A549 (cell line): Measurements from ENCODE around the gene SYCE3. TPM values are rescaled to one million over a fixed set of nuclear protein-coding genes. Genes with fewer than 3 reads are reported as not detected.

Experiments used
- ATAC-seq, 2 experiments: fragments of 200-7000 bp in 1 of 2; fragments of >200 bp in 1 of 2; cut with Nextera tagmentation in 1 of 2; cut with Tn5 transposase in 1 of 2; 3 replicates each; pipeline versions ENCODE4 v1.8.0 to v1.9.1; 2018 to 2020; ENCODE audit warnings: mild to moderate bottlenecking in 1 of 2, moderate library complexity in 1 of 2
- CTCF ChIA-PET: fragments of 300-600 bp; sonication (Branson Sonifier 250); formaldehyde crosslinking; extraction: SDS; loops from one replicate; lab custom pipeline; 2021; ENCODE audit warnings: antibody characterized with exemption, inconsistent platforms; lab: Yijun Ruan, JAX
- POLR2A ChIA-PET: fragments of 350-600 bp; formaldehyde crosslinking; extraction: SDS; loops from one replicate; lab custom pipeline; 2021; ENCODE audit warnings: antibody characterized with exemption, inconsistent platforms; lab: Yijun Ruan, JAX
- DNase-seq, 2 experiments: peaks; one replicate each; pipeline versions ENCODE4 v3.0.0 to v3.0.0-alpha.2; 2011 to 2016; ENCODE audit warnings: low read depth in 1 of 2, low spot score in 1 of 2
- FAIRE-seq: peaks from 2 replicates; lab custom pipeline; 2011; peaks lifted over from hg19 to GRCh38; lab: Jason Lieb, UNC
- H3K27ac ChIP-seq, 2 experiments: fragments of >200 bp; sonication (Bioruptor Twin); formaldehyde crosslinking; 3 replicates each; pipeline ENCODE4 v1.5.1; 2016 to 2017
- H3K4me1 ChIP-seq: fragments of >200 bp; sonication (Bioruptor Twin); formaldehyde crosslinking; 3 replicates; pipeline ENCODE4 v1.6.1; 2016
- H3K4me2 ChIP-seq: fragments of >200 bp; sonication (Bioruptor Twin); formaldehyde crosslinking; 3 replicates; pipeline ENCODE4 v1.6.1; 2016
- H3K4me3 ChIP-seq: fragments of >200 bp; sonication (Bioruptor Twin); formaldehyde crosslinking; 3 replicates; pipeline ENCODE4 v1.5.1; 2016
- H3K9me3 ChIP-seq: fragments of >200 bp; sonication (Bioruptor Twin); formaldehyde crosslinking; 3 replicates; pipeline ENCODE4 v1.6.1; 2016
- BHLHE40 ChIP-seq: IDR thresholded peaks from 2 replicates; pipeline ENCODE4 v1.6.1; 2012; ENCODE audit warnings: low read depth, low read length, inconsistent platforms
- EHMT2 ChIP-seq: fragments of 200-600 bp; sonication (generic); IDR thresholded peaks from 2 replicates; pipeline ENCODE4 v1.6.1; 2016; ENCODE audit warnings: antibody characterized with exemption, low read depth, mild to moderate bottlenecking, moderate library complexity
- ELK1 ChIP-seq: fragments of 150-350 bp; IDR thresholded peaks from 2 replicates; pipeline ENCODE4 v1.6.1; 2014; ENCODE audit warnings: low read depth, mild to moderate bottlenecking, low read length
- ESRRA ChIP-seq: fragments of 150-350 bp; IDR thresholded peaks from 2 replicates; pipeline ENCODE4 v1.6.1; 2014; ENCODE audit warnings: mild to moderate bottlenecking, low read length, borderline replicate concordance
- FOSB ChIP-seq: fragments of 250-450 bp; sonication (Bioruptor Pico); IDR thresholded peaks from 2 replicates; pipeline ENCODE4 v1.5.0; 2020; ENCODE audit warnings: mild to moderate bottlenecking, moderate library complexity
- FOSL2 ChIP-seq, 2 experiments: fragments of 450-650 bp in 1 of 2; fragments of >200 bp in 1 of 2; sonication (Bioruptor Twin) in 1 of 2; formaldehyde crosslinking; IDR thresholded peaks; 2 replicates each; pipeline versions ENCODE4 v1.5.0 to v1.6.1; 2016 to 2020; ENCODE audit warnings: mild to moderate bottlenecking in 1 of 2, moderate library complexity in 1 of 2
- HES2 ChIP-seq: fragments of >200 bp; sonication (Bioruptor Twin); formaldehyde crosslinking; IDR thresholded peaks from 2 replicates; pipeline ENCODE4 v1.6.1; 2016
- HEYL ChIP-seq: fragments of 250-450 bp; sonication (Bioruptor Pico); IDR thresholded peaks from 2 replicates; pipeline ENCODE4 v1.8.0; 2021; ENCODE audit warnings: mild to moderate bottlenecking, moderate library complexity
- HOXB13 ChIP-seq: fragments of 250-450 bp; sonication (Bioruptor Pico); IDR thresholded peaks from 2 replicates; pipeline ENCODE4 v1.5.0; 2020; ENCODE audit warnings: low read depth, mild to moderate bottlenecking, moderate library complexity
- HOXB5 ChIP-seq: fragments of 250-450 bp; sonication (Bioruptor Pico); IDR thresholded peaks from 2 replicates; pipeline ENCODE4 v1.5.0; 2020; ENCODE audit warnings: mild to moderate bottlenecking, moderate library complexity
- JUN ChIP-seq, 2 experiments: fragments of >200 bp; sonication (Bioruptor Twin); formaldehyde crosslinking; IDR thresholded peaks; 2 replicates in 1 of 2; 3 replicates in 1 of 2; pipeline ENCODE4 v1.6.1; 2016 to 2017
- JUNB ChIP-seq: fragments of >200 bp; sonication (Bioruptor Twin); formaldehyde crosslinking; IDR thresholded peaks from 2 replicates; pipeline ENCODE4 v1.6.1; 2016
- KDM1A ChIP-seq: fragments of 200-600 bp; sonication (generic); IDR thresholded peaks from 2 replicates; pipeline ENCODE4 v1.6.1; 2016; ENCODE audit warnings: low read depth, mild to moderate bottlenecking
- MAZ ChIP-seq: fragments of 150-350 bp; IDR thresholded peaks from 2 replicates; pipeline ENCODE4 v1.6.1; 2014; ENCODE audit warnings: antibody characterized with exemption, low read depth, low read length, borderline replicate concordance
- MYC ChIP-seq: IDR thresholded peaks from 2 replicates; pipeline ENCODE4 v1.6.1; 2012; ENCODE audit warnings: mild to moderate bottlenecking, inconsistent platforms, low read length, improper control_type of control experiment, borderline replicate concordance
- NPAS2 ChIP-seq: fragments of 250-450 bp; sonication (Bioruptor Pico); IDR thresholded peaks from 2 replicates; pipeline ENCODE4 v1.8.0; 2022; ENCODE audit warnings: mild to moderate bottlenecking, moderate library complexity, borderline replicate concordance
- RAD21 ChIP-seq, 2 experiments: fragments of >200 bp in 1 of 2; sonication (Bioruptor Twin) in 1 of 2; formaldehyde crosslinking in 1 of 2; IDR thresholded peaks in 1 of 2; conservative IDR thresholded peaks in 1 of 2; 2 replicates in 1 of 2; 3 replicates in 1 of 2; pipeline ENCODE4 v1.6.1; 2012 to 2018; ENCODE audit warnings: inconsistent platforms in 1 of 2
- RNF2 ChIP-seq: fragments of 200-600 bp; sonication (generic); IDR thresholded peaks from 2 replicates; pipeline ENCODE4 v1.6.1; 2016; ENCODE audit warnings: low read depth, mild to moderate bottlenecking, antibody characterized with exemption, moderate library complexity, borderline replicate concordance
- WGBS: methylation state at CpG from one replicate; pipeline ENCODE4 v1.1.6; 2017; ENCODE audit errors: missing lambda C conversion rate; 5-methylcytosine and 5-hydroxymethylcytosine counted together
- polyA plus RNA-seq, 4 experiments: library from polyadenylated mRNA; depleted of rRNA in 3 of 4; stranded (reverse); fragments of >200 nt; fragmentation: RNase III in 1 of 4; extraction: RNeasy Plus Mini Kit Qiagen cat#74134 plus additional on column Dnase treatment in 1 of 4; gene quantifications; 2 replicates in 3 of 4; 3 replicates in 1 of 4; pipeline ENCODE4 v1.2.3, GENCODE V29; 2011 to 2017
- TF ChIP-seq, protein P1 (sequence below): IDR thresholded peaks from 2 replicates; pipeline ENCODE4 v1.6.1; 2012
- TF ChIP-seq, protein P2 (sequence below): fragments of 450-650 bp; IDR thresholded peaks from 2 replicates; pipeline ENCODE4 v1.6.1; 2014; ENCODE audit warnings: antibody characterized with exemption

Gene SYCE3
- polyA plus RNA-seq, 2 of the 4 experiments (the other 2 are of a cell fraction): 0.45 to 0.59 TPM

- CTCF ChIA-PET: no interaction called here
- TF ChIP-seq JUN (IDR thresholded peaks at IDR 0.05) (no peak), RAD21 (conservative IDR thresholded peaks at IDR 0.05 in 1 of 2, IDR thresholded peaks at IDR 0.05 in 1 of 2) (no peak), HEYL (CRISPR knock-in tag) (no peak), MAZ (no peak)
- H3K4me2 ChIP-seq: no peak overlapping the region
- no peak for ATAC-seq
- peaks cover 14% of the 10 kb centered on the region for H3K4me1 ChIP-seq
- no peak for DNase-seq
- H3K4me3 ChIP-seq: no peak overlapping the region
- H3K27ac ChIP-seq: no peak overlapping the region
- no peak for FAIRE-seq
- no peaks in the 10 kb centered on the region for H3K9me3 ChIP-seq
- WGBS: no CpG with 5 or more reads among the region's 16 CpGs
- POLR2A ChIA-PET: no interaction called here
These were observed 39.3 kb downstream of the SYCE3 start for GRCh38 chr22:50523458-50523805.

- Histone ChIP-seq H3K27ac (no peak overlapping the region), H3K9me3 (no peaks in the 10 kb centered on the region), H3K4me1 (peaks cover 14% of the 10 kb centered on the region), H3K4me3 (no peak overlapping the region), H3K4me2 (no peak overlapping the region)
- FAIRE-seq (no peak), ATAC-seq (no peak), DNase-seq (no peak)
- CTCF ChIA-PET: no interaction called here
- WGBS: 100% methylated on average over 2 of the region's 22 CpGs
- no peak for TF ChIP-seq ESRRA
- no peak for TF ChIP-seq HES2
- TF ChIP-seq MYC: no peak
- no peak for TF ChIP-seq KDM1A
- no peak for TF ChIP-seq JUN (IDR thresholded peaks at IDR 0.05)
- TF ChIP-seq, protein P1, sequence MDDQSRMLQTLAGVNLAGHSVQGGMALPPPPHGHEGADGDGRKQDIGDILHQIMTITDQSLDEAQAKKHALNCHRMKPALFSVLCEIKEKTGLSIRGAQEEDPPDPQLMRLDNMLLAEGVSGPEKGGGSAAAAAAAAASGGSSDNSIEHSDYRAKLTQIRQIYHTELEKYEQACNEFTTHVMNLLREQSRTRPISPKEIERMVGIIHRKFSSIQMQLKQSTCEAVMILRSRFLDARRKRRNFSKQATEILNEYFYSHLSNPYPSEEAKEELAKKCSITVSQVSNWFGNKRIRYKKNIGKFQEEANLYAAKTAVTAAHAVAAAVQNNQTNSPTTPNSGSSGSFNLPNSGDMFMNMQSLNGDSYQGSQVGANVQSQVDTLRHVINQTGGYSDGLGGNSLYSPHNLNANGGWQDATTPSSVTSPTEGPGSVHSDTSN: no peak
- TF ChIP-seq EHMT2: no peak
- TF ChIP-seq RNF2: no peak
- no peak for TF ChIP-seq NPAS2 (CRISPR knock-in tag)
- TF ChIP-seq ELK1: no peak
- TF ChIP-seq, protein P2, sequence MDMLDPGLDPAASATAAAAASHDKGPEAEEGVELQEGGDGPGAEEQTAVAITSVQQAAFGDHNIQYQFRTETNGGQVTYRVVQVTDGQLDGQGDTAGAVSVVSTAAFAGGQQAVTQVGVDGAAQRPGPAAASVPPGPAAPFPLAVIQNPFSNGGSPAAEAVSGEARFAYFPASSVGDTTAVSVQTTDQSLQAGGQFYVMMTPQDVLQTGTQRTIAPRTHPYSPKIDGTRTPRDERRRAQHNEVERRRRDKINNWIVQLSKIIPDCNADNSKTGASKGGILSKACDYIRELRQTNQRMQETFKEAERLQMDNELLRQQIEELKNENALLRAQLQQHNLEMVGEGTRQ: no peak
- no peak for TF ChIP-seq BHLHE40
- TF ChIP-seq FOSL2 (IDR thresholded peaks at IDR 0.05): no peak
- no peak for TF ChIP-seq FOSL2 (CRISPR knock-in tag; IDR thresholded peaks at IDR 0.05)
- TF ChIP-seq HOXB13 (CRISPR knock-in tag): no peak
- TF ChIP-seq FOSB (CRISPR knock-in tag): no peak
- no peak for TF ChIP-seq HOXB5 (CRISPR knock-in tag)
- no peak for TF ChIP-seq JUNB
- POLR2A ChIA-PET: interaction anchor here (0.9 kb wide), 1 partner anchor 15 kb away, joined by 6 read pairs; the partner anchor contains the start of genes LMF2 and NCAPH2
These were observed 39.8 kb downstream of the SYCE3 start for GRCh38 chr22:50522806-50523438.
